MCF 10A (cell line): ENCODE results near the gene CBLC. TPM values are rescaled to one million over a fixed set of nuclear protein-coding genes. Genes with fewer than 3 reads are reported as not detected.
A peak's percentile ranks its signal among the peaks of the same experiment; 100 is the strongest.

ENCODE experiments used
- BruUV-seq: library from RNA; stranded (reverse); fragments of 400-500 nt; replicated peaks from 2 replicates; lab custom pipeline; 2021; lab: Mats Ljungman, UMichigan
- CTCF ChIA-PET: fragments of 300-600 bp; sonication (Branson Sonifier 250); formaldehyde crosslinking; extraction: SDS; loops from one replicate; lab custom pipeline; 2021; ENCODE audit warnings: antibody characterized with exemption, inconsistent platforms; lab: Yijun Ruan, JAX
- POLR2A ChIA-PET: fragments of 300-600, 350-650 bp; sonication (Branson Sonifier 250); formaldehyde crosslinking; extraction: SDS; loops from one replicate; lab custom pipeline; 2020; ENCODE audit warnings: antibody characterized with exemption, inconsistent platforms; lab: Yijun Ruan, JAX
- DNase-seq: peaks from one replicate; pipeline ENCODE4 v3.0.0-alpha.2; 2018; ENCODE audit not compliant: unreplicated experiment
- H3K27ac Mint-ChIP-seq: one replicate; pipeline ENCODE4 v1.8.0; 2022; ENCODE audit warnings: mild to moderate bottlenecking, low read depth, mixed read lengths; ENCODE audit not compliant: unreplicated experiment
- H3K27me3 Mint-ChIP-seq: one replicate; pipeline ENCODE4 v1.8.0; 2022; ENCODE audit warnings: mixed read lengths; ENCODE audit not compliant: insufficient read depth, unreplicated experiment
- H3K36me3 Mint-ChIP-seq: one replicate; pipeline ENCODE4 v1.8.0; 2022; ENCODE audit warnings: mild to moderate bottlenecking, moderate library complexity, mixed read lengths; ENCODE audit not compliant: insufficient read depth, unreplicated experiment
- H3K4me1 Mint-ChIP-seq: one replicate; pipeline ENCODE4 v1.8.0; 2022; ENCODE audit warnings: mixed read lengths; ENCODE audit not compliant: insufficient read depth, unreplicated experiment
- H3K4me3 Mint-ChIP-seq: one replicate; pipeline ENCODE4 v1.8.0; 2022; ENCODE audit warnings: mild to moderate bottlenecking, moderate library complexity, mixed read lengths; ENCODE audit not compliant: unreplicated experiment
- H3K9me3 Mint-ChIP-seq: one replicate; pipeline ENCODE4 v1.8.0; 2022; ENCODE audit warnings: mixed read lengths; ENCODE audit not compliant: unreplicated experiment
- CTCF ChIP-seq: fragments of 200-600 bp; IDR thresholded peaks from one replicate; pipeline ENCODE4 v1.8.0; 2022; ENCODE audit warnings: antibody characterized with exemption, mild to moderate bottlenecking; ENCODE audit not compliant: unreplicated experiment
- intact Hi-C: fragments of 100-400 bp; cut with micrococcal nuclease; formaldehyde crosslinking; loops from 2 replicates; pipeline ENCODE4 v1.14.1; 2022
- total RNA-seq: library from RNA; stranded (reverse); gene quantifications from 2 replicates; pipeline ENCODE4 v1.2.3, GENCODE V29; 2022

Gene CBLC
- total RNA-seq, 1 experiment from 2014 or later: 14.6 TPM

DNA sequence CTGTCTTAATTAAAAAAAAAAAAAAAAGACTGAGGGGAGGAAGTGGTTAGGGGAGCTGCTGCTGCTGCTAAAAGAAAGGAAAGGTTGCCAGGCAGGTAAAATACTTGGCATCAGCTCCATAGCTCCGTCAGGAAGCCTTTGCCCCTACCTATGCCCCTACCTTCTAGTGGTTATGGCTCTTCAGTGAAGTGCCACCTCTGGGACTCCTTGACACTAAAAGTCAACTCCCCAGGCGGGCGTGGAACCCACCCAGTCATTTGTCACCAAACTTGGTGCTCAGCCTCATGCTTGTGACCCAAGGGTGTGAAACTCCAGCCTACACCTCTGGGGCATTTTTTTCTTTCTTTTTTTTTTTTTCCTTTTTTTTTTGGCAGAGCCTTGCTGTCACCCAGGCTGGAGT lies 63.5 kb downstream of the CBLC start:
- POLR2A ChIA-PET: no interaction called here
- Mint-ChIP-seq H3K27ac (no peak overlapping the region), H3K4me3 (no peak overlapping the region), H3K4me1 (peaks cover 12% of the 10 kb centered on the region), H3K36me3 (no peaks in the 10 kb centered on the region), H3K27me3 (no peaks in the 10 kb centered on the region), H3K9me3 (no peaks in the 10 kb centered on the region)
- DNase-seq: no peak
- intact Hi-C loops: no loop called here
- BruUV-seq: no TSS peak
- TF ChIP-seq CTCF: no peak
- CTCF ChIA-PET: interaction anchor here (0.9 to 1.5 kb wide), 3 partner anchors 33 to 117 kb away, joined by 4 to 5 read pairs (median 5); no protein-coding TSS in a partner anchor

DNA sequence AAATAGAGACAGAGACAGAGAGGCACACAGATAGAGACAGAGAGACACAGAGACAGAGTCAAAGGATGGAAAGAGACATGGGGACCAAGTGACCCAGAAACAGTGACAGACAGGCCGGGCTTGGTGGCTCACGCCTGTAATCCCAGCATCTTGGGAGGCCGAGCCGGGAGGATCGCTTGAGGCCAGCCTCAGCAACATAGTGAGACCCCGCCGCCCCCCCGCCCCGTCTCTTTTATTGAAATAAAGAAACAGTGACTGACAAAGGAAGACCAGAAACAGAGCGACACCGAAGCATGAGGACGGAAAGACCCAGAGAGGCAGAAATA lies 67.6 kb downstream of the CBLC start:
- H3K4me3 Mint-ChIP-seq: peak overlapping the region; percentile 84
- no peaks in the 10 kb centered on the region for H3K36me3 Mint-ChIP-seq
- H3K27ac Mint-ChIP-seq: peak overlapping the region; percentile 29
- H3K9me3 Mint-ChIP-seq: no peaks in the 10 kb centered on the region
- no peak for TF ChIP-seq CTCF
- H3K27me3 Mint-ChIP-seq: no peaks in the 10 kb centered on the region
- no TSS peak for BruUV-seq
- intact Hi-C loops: loop anchor here (1.0 to 5.0 kb wide), 4 partner anchors 44 to 268 kb away; no protein-coding TSS in a partner anchor
- peaks cover 27% of the 10 kb centered on the region for H3K4me1 Mint-ChIP-seq
- ChIA-PET POLR2A (interaction anchor here (0.8 to 1.4 kb wide), 3 partner anchors 38 to 197 kb away, joined by 3 to 8 read pairs (median 4); no protein-coding TSS in a partner anchor), CTCF (interaction anchor here (0.6 to 1.0 kb wide), 4 partner anchors 13 to 1534 kb away, joined by 3 to 4 read pairs (median 4); no protein-coding TSS in a partner anchor)
- DNase-seq: no peak

DNA sequence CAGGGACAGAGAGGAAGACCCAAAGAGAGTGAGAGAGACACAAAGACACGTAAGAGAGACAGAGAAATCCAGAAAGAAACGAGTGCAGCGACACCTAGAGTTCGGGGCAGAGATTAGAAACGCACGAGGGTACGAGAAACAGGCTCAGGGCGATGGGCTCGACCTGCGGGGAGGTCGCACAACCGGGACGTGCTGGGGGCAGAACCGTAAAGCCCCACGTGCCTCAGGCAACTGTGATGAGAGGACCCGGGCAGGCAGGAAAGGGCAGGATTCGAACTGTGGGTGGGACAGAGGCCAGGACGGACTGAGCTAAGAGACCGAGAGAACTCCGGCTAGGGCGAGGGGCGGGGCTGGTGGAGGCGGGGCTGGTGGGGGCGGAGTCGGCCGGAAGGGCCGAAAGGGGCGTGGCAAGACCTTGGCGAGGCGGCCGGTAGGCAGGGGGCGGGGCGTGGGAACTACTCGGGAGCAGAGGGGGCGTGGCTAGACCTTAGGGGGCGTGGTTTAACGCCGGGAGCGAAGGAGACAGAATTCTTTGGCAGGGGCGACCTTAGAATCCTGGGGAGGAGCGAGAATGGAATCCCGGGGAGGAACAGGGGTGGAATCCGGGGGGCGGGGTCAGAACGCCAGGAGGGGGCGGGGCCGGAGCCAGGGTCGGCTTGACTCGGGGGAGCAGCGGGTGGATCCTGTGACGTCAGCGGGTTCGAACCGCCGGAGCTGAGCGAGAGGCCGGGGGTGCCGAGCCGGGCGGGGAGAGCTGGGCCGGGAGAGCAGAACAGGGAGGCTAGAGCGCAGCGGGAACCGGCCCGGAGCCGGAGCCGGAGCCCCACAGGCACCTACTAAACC lies 68.1 kb downstream of the CBLC start, which contains the start of gene NECTIN2:
TSS of gene NECTIN2 (plus strand) at position 686 of the 843 bp plus-strand sequence. CDS start 229 bp downstream, outside the sequence.
- POLR2A ChIA-PET: interaction anchor here (0.5 to 3.5 kb wide), 6 partner anchors 39 to 1690 kb away, joined by 3 to 17 read pairs (median 5); partner anchors contain the start of genes CLPTM1 and TOMM40

More for the DNA sequence above, 68.1 kb downstream of the CBLC start, which contains the start of gene NECTIN2:
- no TSS peak for BruUV-seq
- Mint-ChIP-seq H3K9me3 (no peaks in the 10 kb centered on the region), H3K36me3 (no peaks in the 10 kb centered on the region), H3K27me3 (no peaks in the 10 kb centered on the region), H3K27ac (peak within 1 kb of the TSS; percentile 95), H3K4me1 (peaks cover 27% of the 10 kb centered on the region), H3K4me3 (peak within 1 kb of the TSS; percentile 84)
- CTCF ChIA-PET: interaction anchor here (0.6 to 1.6 kb wide), 14 partner anchors 12 to 1534 kb away, joined by 3 to 5 read pairs (median 3); no protein-coding TSS in a partner anchor
- intact Hi-C loops: loop anchor here (1.0 to 5.0 kb wide), 4 partner anchors 45 to 269 kb away; no protein-coding TSS in a partner anchor
- DNase-seq: peak; percentile 99
- peak; percentile 82 for TF ChIP-seq CTCF
